HG02943 (cell line): ENCODE results near the gene HES3.

Source experiments
- ATAC-seq: cut with Tn5 transposase; IDR thresholded peaks from one replicate; pipeline ENCODE4 v1.9.1; 2021; ENCODE audit warnings: mild to moderate bottlenecking, low read depth, moderate library complexity; ENCODE audit not compliant: unreplicated experiment

HES3 gene

DNA sequence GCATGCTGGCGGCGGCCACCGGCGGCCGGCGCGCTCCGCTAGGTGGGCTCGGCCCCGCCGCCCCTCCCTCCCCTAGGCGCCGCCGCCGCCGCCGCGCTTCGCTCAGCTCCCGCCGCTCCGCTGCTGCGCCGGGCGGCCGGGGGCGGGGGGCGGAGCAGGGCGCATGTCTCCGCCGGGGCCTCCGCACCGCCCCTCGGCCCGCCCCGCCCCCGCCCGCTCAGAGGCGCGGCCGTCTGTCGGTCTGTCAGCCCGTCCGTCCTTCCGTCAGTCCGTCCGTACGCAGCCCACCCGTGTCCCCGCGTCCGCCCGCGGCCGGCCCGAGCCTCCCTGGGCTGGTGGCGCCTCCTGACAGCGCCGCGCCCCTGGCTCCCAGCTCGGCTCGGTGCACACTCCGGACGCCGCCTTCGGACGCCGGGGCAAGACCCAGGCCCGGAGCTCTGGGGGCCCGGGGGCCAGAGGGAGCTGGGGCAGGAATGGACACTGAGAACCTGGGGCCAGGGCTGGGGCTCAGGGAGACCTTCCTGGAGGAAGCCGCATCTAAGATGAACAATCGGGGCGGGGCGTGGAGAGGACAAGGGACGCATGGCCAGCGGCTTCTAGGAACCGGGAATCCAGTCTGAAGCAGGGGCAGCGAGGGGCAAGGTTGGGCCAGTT, 17.1 kb downstream of the HES3 start, which contains the start of gene GPR153:
Gene GPR153 (minus strand): TSS at position 138 of the 654 bp plus-strand sequence. CDS start 6,193 bp downstream, outside the sequence.
- no peak for ATAC-seq

DNA sequence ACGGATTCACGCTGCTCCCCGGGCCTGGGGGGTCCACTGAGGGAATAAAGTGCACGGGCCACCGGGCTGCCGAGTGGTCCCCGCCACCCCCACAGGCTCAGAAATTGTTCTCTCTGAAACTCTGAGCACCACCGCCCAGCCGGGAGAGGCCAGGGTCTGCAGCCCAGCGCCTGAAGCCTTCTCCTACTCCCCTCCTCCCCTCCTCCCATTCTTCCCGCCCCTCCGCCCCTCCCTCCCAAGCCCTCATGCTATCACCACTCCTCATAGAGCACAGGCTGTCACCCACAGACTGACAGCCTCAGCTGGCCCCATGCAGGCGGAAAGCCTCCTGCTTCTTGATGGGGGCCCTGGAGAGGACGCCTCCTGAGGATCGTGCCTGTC, 17.6 kb downstream of the HES3 start:
- ATAC-seq: no peak

DNA sequence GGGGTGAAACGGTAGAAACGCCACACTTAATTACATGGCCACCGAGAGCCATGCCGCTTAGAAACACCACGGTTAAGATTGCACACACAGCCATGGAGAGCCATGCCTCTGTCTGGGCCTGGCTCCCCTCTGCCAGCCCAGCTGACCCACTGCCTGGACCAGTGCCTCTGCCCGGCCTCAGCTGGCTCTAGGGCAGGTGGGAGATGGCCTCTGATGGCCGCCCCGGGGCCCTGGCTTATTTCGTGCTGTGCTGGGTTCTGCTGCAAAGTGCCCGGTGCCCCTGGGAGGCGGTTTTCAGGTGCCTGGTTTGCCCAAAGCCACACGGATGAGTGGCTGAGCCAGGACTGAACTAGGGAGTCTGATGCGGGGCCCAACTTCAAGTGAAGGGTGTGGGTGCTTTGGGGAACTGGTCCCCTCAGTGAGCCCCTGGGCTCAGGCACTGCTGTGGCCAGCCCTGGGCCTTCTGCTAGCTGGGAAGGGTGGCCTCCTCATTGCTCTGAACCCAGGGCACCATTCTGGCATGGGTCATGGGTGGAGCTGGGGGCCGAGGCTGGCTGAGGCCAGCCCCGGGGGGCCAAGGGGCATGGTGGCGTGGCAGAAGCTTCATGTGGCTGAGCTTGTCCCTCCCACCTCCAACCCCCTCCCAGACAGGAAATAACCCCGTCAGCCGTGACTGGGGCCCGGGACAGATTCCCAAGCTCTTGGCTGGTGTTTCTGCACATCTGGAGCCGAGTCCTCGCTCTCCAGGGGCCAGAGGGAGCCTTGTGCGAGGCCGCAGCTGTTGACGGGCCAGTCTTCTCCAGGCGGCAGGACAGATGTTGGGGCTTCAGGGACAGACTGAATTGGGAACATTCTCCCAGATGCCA, 18.8 kb downstream of the HES3 start:
- no peak for ATAC-seq

DNA sequence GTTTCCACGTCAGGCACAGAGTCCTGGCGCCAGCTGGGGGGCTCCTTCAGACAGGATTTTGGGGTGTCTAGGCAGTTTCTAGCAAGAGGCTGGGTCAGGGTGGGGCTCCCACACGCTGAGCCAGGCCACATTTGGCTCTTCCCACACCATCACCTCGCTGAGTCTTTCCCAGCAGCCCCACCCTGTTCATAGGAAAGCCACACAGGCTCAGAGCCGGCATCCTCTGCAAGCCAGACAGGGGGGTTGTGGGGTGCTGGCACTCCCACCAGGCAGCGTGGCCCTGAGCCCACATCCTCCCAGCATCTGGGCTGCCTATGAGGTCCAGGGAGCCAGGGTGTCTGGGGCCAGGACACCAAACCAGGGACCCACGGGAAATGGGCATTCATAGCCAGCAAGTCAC, 19.7 kb downstream of the HES3 start:
- no peak for ATAC-seq

DNA sequence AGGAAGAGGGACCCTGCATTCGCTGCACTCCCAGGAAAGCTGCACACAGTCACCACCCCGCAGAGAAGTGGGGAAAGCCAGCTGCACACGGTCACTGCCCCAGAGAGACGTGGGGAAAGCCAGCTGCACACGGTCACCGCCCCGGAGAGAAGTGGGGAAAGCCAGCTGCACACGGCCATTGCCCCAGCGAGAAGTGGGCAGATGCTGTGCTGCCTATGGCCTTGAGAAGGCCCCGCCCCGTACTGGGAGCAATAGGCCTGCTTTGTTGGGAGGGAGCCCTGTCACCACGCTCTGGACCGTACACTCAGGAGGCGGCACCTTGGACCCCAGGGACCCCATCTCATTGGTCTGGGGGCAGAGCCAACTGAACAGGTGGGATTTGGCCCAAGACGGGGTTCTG, 21.2 kb downstream of the HES3 start:
- ATAC-seq: no peak

DNA sequence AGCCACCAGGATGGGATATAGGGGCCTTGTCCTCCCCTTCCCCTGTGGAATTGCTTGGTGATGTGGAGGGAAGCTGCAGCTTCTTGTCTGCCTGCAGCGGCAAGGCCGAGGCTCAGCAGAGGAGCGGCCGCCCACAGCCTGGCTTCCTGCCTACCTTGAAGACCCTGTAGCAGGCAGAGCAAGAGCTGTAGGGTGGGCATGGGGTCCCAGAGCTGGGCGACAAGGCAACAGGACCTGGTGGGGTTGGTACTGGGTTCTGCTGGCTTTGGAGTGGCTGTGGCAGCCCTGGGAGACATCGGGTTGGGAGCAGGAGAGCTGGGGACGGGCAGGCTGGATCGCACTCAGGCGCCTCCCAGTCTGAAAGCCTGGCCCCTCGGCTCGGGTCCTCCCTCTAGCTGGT, 22.7 kb downstream of the HES3 start:
- no peak for ATAC-seq

DNA sequence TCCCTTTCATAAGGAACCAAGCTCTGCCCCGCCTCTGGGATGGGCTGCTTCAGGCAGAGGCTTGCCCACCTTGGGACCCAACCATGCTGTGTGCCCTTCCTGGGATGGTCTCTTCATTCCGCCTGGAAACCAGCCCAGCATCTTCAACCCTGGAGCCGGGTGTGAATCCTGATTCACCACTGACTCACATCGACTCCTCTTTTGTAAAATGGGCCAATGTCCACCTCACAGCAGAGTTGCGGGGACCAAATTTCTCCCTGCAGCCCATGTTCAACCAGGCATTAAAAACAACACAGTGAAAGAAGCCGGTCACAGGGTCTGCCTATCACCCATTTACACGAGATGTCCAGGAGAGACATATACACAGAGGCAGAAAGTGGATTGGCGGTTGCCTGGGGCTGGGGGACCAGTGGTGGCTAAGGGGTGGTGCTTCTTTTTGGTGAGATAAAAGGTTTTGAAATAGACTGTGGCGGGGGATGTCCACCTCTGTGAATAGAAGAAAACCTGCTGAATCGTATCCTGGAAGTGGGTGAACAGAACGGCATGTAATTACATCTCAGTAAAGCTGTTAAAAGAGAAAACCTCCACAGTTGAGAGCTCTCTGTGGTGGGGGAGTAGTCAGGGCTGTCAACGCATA, 23.8 kb downstream of the HES3 start:
- ATAC-seq: no peak

DNA sequence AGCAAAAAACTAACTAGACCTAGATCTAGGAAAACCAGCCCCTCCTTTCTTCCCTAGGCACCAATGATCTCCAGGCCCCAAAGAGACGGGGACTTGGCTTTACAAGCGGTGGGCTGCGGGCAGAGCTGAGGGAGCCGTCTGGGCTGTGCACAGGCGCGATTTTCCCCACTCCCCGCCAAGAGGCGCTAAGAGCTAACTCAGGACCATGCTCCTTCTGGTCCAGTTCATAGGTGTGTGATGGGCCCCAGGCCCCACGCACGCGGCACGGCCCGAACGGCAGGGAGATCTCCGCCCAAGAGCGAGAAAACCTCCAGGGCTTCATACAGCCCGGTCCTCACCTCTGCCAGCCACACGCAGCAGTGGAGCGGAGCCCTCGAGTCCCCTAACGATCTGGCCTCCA, 24.4 kb downstream of the HES3 start:
- ATAC-seq: no peak

DNA sequence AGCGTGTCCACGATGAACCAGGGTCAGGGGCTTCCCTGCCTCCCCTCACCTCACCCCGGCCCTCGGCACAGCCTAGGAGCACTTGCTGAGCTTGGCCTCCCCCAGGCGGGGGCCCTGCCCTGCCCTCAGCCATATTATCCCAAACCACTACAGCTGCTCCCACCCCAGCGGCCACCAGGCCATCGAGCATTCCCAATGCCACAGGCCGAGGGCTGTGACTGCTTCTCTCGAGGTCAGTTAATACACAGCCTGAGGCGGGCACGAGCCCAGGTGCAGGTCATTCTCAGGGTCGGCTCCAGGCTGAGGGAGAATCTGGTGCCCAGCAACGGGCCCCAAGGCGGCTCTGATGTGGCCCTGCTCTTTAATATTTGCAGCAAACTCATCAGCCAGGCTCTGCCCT, 25.3 kb downstream of the HES3 start:
- no peak for ATAC-seq

DNA sequence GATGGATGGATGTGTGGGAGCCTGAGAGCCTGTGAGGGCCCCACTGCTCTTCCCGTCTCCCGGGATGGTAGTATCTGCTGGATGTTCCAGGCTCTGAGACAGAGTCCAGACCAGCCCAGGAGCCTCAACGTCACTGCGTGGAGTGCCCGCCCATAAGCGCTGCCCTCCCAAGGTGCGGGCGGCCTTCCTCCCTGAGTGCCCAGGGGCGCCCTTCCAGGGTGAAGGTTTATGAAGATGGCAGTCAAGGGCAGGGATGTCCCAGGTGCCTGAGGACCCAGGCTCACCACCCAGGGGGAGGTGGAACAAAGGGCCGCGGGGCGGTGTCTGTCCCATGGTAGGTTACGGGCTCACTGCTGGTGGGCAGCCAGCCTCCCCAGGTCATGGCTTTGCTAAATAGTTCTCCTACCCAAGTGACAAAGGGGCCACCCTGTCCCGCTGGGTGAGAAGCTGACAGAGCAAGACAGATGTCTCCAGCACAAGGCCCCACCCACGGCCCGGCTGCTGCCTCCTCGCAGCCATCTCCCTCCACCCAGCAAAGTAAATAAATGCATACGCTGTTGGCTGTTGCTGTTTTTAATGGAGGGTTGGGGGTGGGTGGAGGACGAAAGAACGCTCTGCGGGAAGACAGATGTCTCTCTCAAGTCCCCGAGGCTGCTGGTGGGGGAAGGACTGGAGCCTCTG, 25.9 kb downstream of the HES3 start:
- ATAC-seq: no peak

DNA sequence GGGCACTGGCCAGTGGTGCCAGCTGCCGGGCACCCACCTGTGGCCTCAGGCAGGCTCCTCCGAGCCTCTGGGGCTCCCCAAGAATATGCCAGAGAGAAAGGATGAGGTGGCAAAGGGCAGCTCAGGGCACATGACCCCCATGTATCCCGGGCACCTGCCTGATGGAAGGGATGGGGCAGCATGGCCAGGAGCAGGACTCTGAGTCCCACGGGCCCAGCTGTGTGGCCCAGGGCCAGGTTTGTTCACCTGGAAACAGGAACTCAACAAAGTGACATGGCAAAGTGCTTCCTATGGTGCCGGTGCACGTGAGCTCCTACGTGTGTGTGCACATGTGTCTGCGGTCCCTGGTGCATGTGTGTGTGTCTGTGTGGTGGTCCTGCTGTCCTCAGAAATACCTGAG, 26.4 kb downstream of the HES3 start:
- ATAC-seq: no peak

DNA sequence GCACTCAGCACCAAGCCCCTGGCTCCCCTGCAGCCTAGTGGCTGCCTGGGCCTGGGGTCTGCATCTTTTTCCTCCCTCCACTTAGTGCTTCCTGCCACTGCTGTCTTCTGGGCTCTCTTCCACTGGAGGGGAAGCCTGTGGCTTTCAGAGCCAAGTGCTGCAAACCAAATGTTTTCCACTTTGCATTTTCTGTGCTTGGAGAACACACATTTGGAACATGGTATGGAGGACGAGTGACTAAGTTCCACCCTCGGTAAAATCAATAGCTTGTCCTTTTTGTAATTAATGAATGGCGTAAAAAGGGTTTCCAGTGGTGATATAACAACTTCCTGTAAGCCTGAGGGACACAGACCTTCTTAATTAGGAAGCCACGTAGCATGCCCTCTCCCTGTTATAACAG, 27.0 kb downstream of the HES3 start:
- ATAC-seq: no peak

DNA sequence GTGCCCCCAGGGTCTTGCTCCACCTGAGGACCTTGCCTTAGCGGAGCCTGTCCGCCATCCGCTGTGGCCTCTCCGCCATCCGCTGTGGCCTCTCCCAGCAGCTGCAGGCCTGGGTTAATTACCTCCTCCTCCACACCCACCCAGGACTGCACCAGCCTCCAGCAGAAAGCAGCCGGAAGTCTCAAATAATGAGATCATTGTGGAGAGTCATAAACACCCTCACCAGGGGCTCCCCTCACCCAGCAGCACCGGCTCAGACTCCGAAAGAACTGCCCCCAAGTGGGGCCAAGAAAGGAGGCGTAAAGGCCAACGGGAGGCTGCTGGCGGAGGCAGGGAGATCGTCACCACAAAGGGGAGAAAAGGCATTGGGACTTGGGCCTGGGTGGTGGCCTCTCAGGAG, 27.6 kb downstream of the HES3 start:
- ATAC-seq: no peak

DNA sequence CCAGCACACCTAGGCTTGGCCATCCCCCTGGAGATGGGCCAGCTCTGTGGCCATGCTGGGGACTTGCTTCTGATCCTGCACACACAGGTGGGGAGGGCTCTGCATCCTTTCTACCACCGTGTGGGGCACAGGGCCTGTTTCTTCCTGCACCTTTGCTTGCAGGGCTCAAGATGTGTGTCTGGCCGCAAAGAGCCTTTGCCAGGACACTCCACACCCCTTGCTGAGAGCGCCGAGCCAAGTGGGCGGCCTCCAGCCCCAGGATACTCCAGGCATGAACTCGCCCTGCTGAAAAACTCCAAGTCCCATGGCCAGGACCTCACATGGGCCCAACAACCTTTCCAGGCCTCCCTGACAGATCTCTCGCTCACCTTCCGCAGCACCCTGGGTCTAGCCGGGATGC, 28.5 kb downstream of the HES3 start:
- ATAC-seq: no peak

DNA sequence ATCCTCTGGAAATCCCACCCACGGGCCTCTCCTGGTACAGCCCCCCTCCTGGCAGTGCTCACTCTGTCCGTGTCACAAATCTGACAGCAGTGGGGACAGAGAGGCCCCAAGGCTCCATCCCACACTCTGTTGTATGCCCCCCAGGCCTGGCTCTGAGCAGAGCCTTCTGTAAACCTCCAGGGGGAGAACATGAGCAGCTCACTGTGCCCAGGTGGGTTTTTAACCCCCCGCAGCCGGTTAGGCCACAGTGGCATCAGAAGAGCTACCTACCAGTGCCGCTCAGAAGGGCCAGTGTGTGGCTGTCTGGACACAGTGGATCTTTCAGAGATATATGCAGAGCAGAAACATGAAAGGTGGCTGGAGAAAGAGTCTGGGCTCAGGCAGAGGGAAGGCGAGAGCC, 28.9 kb downstream of the HES3 start:
- ATAC-seq: no peak

DNA sequence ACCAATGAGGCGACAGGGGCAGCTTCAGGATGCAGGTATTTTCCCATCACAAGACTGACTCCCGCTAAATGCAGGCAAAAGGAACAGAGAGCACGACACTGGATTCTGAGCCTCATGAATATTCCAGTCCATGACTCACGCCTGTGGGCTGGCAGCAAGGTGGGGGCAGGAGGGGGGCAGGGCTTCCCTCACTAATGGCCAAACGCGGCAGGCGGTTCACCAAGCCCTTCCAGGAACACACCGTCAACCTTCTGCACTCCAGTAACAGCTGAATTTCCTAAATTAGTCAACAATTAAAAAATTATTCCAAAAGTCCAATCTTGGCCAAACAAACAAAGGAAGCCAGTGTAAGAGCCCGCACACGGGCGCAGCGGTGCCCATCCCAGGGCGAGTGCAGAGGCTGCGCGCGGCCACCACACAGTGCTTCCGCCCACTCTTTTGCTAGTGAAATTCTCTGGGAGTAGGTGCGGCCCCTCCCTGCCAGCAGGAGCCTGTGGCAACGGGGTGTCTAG, 29.5 kb downstream of the HES3 start:
- ATAC-seq: no peak

DNA sequence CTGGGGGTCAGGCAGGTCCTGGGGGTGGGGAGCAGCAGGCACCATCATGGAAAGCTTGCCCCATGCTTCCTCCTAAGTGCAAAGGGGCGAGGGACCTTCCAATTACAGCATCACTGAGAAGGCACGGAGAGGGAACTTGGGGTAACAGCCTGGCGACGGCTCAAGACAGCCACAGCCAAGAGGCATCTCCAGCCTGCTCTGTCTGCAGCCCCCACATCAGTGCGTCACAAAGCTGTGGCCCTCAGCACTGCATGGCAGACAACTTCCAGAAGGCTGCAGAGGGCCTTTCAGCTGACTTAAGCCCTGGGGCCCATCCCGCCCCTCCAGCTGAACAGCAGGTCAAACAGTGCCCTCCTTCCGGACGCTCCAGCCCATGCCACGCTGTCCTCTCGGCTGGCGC, 30.1 kb downstream of the HES3 start:
- ATAC-seq: no peak

DNA sequence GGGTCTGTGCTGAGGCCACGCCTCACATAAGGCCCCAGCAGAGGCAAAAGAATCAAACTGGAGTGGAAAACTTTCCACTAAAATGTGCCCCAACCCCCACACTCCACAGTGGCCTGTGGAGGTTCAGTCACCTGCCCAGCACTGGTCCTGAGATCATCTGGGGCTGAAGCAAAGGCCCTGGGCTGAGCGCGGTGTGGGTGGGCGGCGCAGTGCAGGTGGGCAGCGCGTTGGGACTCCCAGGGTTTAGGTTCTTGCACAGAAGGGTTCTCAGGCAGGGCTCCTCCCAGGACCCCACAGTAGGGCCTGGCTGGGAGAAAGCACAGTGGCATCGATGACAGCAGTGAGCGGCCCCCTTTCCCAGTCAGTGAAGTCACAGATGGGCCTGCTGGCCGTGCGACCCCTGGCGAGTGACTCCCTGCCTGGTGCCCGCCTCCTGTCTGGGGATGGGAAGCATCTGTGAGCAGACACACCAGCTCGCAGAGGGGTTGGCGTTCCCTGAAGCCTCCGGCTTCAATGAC, 30.7 kb downstream of the HES3 start:
- ATAC-seq: no peak

DNA sequence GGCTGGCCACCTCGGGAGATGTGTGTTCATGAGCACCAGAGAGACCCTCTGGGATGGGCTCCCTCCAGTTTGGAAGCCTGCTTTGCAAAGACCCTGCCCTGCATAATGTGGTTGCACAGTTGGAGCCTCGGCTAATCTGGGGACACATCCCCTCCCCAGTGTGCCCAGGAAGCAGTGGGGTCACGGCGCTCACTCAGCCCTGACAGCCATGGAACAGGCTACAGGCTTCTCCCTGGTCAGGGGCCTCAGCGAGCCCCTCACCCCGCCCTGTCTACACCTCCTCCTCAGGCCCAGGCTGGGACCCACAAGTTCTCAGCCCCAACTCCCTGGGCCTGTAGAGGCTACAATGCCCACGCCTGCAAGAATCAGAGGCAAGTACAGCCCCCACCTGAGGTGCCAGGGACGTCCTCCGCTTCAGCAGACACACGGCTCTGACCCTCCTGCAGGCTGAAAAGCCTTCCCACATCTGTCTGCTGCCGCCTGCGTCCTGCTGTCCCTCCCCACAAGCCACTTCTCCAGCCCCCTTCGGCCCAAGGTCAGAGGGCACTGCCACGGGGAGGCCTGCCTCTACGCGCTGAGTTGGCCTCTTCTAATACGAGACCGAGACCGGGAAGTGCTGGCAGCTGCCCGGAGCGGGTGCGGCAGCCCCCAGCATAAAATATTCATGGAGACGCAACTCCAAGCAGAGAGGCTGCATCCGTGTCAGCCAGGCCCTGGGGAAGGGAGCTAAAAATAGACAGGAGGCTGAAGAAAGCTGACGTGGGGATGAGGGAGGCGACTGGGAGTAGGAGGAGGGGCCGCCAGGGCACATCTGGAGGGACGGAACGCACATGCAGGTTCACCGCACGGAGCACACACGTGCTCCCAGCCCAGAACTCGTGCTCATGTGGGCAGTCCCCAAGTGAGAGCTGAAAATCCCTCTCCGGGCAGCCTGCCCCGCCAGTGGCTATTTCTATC, 32.1 kb downstream of the HES3 start:
- ATAC-seq: no peak
